GM21723 (cell line): ENCODE data around the gene ADM.

Experiments
- ATAC-seq: cut with Tn5 transposase; IDR thresholded peaks from one replicate; pipeline ENCODE4 v1.9.1; 2021; ENCODE audit warnings: mild to moderate bottlenecking, moderate library complexity; ENCODE audit not compliant: unreplicated experiment

Gene ADM

GRCh38 chr11:10327254-10327653, 22.4 kb downstream of the ADM start:
- ATAC-seq, result no peak

DNA sequence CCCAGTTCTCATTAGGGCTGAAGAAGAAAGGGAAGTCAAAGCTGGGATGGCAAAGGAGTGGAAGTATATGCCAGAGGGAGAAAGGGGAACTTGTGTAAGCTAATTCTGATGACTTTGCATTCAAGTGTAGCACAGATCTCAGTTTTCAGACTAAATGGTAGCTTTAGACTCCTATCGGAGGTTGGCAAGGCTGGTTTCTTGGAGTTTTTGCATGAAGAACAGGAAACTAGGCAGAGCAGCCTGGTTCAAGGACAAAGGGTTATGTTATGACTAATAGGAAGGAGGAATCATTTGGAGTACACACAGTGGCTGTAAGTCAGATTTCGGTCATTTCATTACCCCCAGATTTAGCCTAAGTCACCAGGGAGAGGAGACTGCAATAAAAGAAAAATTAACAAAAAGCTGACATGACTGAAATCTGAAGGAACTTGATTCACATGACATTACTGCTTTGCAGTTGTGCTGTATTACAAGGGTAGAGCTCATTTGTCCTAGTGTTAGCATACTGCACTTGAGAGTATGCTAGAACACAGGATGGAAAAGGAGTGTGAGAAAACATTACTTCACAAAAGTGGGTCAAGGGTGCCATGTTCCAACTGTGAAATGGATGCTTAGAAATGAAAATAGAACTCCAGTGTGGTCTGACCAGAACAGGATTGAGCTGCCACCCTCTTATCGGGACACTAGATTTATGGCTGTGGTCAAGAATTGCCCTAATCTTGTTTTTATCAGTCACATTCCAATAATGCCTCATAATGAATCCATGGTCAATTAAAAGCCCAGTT, 23.6 kb downstream of the ADM start:
- ATAC-seq, result no peak

DNA sequence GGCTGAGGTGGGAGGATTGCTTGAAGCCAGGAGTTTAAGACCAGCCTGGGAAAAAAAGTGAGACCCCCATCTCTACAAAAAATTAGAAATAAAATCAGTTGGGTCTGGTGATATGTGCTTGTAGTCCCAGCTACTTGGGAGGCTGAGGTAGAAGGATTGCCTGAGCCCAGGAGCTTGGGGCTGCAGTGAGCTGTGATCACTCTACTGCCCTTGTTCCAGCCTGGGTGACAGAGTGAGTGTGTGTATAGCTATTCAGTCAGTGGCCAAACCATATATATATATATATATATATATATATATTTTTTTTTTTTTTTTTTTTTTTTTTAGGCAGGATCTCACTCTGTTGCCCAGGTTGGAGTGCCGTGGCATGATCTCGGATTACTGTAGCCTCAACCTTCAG, 24.5 kb downstream of the ADM start:
- ATAC-seq, result no peak

GRCh38 chr11:10329935-10330334, 25.1 kb downstream of the ADM start:
- ATAC-seq, result no peak

DNA sequence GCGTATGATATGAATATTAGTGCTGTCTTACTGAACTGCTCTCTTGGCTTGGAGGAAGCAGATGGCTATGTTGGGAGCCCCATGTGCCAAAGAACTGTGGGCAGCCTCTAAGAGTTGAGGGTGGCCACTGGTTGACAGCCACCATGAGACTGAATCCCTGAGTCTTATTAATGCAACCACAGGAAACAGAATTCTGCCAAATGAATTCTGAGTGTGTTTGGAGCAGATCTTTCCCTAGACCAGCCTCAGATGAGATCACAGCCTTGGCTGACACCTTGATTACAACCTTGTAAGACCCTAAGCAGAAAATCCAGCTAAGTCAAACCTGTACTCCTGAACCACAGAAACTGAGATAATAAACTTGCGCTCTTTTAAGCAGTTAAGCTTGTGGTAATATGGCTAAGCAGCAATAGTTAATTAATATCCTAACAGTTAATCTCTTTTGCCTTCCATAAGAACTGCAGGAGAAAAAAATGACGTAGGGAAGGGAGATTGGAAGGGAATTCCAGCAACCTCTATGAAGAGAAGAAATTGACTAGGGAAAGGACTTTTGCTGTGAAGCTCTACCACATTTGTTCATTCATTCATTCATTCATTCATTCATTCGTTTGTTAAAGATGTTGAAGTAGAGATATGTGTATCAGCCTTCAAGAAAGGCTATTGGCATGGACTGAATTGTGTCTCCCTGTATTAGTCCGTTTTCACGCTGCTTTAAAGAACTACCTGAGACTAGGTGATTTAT, 26.8 kb downstream of the ADM start:
- no peak for ATAC-seq

DNA sequence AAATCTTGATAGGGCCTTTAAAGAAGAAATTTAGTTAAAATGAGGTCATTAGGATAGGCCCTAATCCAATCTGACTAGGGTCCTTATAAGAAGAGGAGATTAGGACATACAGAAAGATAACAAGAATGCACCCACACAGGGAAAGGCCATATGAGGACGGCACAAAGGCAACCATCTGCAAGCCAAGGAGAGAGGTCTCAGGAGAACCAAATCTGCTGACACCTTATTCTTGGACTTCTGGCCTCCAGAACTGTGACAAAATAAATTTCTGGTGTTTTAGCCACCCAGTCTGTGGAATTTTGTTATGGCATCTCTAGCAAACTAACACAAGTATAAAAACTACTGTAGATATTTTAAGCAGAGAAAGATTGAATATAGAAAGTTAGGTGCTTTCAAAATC, 28.6 kb downstream of the ADM start:
- no peak for ATAC-seq

DNA sequence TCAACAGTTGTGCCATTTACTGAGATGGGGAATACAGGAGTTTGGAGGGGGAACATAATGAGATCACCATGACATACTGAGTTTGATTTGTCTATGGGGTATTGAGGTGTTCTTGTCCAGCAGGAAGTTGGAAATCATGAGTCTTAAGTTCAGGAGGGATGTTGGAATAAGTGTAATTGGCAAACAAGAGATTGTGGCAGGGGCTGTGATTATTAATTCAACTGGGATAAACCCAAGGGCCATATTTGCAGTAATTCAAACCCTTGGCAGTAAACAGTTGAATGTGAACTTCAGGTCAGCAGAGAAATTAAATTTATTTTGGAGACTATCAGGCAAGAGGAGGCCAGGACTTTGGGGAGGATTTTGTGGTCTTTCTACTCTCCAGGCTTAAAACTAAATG, 33.4 kb downstream of the ADM start:
- ATAC-seq, result no peak

GRCh38 chr11:10348650-10349280, 43.9 kb downstream of the ADM start:
- ATAC-seq, result no peak

DNA sequence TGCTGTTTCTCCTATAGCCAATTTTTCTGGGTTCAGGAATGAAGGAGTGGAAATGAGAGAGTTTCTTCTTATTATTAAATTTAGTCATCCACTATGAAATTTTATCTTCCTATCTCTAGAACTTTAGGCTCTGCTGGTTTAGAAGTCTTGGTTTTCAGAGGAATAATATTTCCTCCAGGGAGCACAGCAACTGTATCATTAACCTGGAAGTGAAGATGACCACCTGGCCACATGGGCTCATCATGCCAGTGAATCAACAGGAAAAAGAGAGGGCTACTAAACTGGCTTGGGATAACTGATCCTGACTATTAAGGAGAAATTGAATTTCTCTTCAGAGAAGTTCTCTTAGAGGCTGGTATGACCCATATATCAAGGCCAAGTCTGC, 44.4 kb downstream of the ADM start:
- ATAC-seq, result no peak

DNA sequence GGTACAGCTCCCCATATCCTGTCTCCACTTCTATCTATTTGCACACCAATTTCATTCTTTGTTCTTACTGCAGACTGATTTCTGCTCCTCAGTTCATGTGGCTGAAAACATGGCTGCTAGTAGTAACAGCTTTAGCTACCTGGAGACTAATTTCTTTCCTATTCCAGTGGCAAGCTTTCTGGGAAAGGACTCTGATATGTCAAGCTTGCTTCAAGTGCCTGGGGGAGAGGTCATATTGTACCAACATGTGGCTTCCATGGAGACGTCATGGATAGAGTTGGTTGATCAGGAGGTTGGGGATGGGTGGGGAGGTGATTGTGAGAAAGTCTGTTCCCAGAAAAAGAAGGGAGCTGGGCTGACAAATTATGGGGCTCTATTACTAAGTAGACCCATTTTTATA, 44.9 kb downstream of the ADM start:
- no peak for ATAC-seq

DNA sequence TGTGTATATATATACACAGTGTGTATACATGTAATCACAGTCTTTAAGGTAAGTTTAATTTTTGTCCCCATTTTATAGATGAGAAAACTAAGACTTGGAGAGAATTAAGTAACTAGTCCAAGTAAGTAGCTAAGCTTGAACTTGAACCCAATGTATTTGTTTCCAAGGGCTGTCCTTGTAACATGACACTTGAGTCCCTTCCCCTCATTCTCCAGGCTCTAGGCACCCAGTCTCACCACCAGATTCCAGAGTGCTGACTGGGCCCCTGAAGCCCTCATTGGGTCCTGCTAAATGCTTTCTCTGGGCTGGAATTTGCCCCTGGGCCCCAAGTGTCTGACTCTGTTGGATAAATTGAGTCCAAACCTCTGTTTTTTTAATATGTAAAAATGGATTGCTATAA, 45.5 kb downstream of the ADM start:
- ATAC-seq, result no peak

GRCh38 chr11:10351435-10351764, 46.5 kb downstream of the ADM start:
- ATAC-seq, result no peak

DNA sequence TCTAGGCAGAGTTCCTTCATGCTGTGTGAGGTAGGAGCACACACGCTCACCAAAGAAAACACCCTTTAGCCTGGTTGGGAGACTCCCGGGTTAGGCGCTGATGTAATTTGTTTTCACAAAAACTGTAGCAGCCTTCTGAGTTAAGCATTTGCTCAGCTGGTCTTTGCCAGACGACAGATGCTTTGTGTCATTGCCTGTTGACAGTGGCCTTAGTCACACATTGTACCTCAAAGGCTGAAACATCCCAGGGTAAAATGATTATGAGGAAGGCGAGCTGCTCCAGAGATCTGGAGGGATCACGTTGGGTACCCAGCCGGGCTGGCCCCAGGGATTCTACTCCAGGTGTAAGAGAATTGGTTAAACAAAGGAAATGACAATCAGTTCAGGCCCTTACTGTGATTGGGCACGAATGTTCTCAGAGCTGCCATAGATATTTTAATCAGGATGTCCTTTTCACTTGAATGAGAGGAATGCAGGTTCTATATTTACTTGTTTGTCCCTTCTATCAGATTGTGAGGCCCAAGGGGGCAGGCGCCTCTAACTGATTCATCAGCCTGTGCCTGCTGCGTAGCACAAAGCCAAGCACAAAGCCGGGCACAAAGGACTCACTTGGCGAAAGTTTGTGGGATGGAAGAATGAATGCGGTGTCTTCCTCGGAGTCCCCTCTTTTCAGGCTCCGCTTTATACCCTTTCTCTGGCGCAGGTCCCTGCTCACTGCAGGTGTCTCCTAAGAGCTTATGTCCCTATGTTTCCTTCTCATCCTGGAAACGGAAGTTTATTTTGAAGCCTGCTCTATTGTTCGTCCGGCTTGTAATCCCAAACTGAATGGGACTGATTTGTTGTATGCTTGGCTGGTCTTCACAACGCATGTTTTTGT, 47.1 kb downstream of the ADM start:
- ATAC-seq, result no peak

DNA sequence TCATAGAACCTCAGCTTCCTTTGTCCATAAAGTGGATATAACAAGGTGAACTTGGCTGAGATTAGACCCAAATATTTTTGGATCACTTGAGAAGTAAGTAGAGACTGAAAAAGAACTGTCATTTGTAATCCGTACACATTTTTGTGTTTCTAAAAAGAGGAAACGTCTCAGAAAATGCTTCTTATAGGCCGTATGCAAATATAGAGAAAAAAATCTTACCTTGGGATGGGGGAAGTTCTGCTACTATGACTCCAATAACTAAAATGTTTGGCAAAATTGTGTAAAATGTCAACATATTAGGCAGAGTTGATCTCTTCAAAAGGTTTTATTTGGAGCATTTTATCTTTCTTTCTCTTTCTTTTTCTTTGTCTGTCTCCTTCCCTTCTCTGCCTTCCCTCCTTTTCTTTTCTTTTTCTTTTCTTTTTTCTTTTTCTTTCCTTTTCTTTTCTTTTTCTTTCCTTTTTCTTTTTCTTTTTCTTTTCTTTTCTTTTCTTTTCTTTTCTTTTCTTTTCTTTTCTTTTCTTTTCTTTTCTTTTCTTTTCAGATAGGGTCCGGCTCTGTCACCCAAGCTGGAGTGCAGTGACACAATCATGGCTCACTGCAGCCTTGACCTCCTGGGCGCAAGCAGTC, 48.2 kb downstream of the ADM start:
- no peak for ATAC-seq

- no peak for ATAC-seq
Measured at GRCh38 chr11:10354389-10354788, 49.5 kb downstream of the ADM start.

DNA sequence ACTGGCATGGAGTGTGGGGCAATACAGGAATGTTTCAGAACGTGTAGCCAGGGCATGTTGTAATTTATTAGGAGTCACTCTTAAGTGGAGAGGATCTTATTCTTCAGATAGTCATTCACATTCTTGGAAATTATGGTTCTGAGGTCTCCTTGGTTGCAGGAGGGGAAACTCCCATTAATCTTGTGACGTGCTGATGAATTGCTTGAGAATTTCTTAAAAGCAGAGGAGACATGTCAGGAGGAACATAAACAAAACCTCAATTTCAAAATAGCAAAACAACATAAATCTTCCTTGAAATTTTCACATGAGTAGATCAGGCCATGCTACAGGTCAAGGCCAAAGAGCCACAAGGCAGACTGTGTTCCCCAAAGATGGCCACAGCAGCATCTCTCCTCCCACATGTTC, 50.4 kb downstream of the ADM start:
- ATAC-seq, result no peak

DNA sequence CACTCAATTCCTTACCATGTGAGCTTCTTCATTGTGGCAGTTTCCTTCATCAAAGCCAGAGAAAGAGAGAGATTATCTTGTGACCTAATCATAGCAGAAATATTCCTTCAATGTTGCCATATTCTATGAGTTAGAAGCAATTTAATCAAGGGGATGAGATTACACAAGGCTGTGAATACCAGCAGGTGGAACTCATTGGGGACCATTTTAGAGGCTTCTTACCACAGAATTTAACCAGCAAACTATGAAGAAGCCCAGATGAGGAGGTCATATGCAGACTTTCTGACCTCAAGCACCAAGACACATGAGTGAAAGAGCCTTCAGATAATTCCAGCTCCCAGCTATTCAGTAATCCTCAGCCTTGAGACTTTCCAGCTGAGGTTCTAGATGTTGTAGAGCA, 51.3 kb downstream of the ADM start:
- ATAC-seq, result no peak
